HG03457 (cell line): ENCODE data around the gene NPM3.
A peak's percentile ranks its signal among the peaks of the same experiment; 100 is the strongest.

Source experiments
- ATAC-seq: cut with Tn5 transposase; IDR thresholded peaks from one replicate; pipeline ENCODE4 v1.9.1; 2021; ENCODE audit warnings: moderate number of reproducible peaks; ENCODE audit not compliant: unreplicated experiment

Gene NPM3

GRCh38 chr10:101782811-101783735 is at the start of gene NPM3:
NPM3 (minus strand) TSS chr10:101783446; CDS start chr10:101783390, 56 bp downstream.
- no peak for ATAC-seq

GRCh38 chr10:101832325-101832771 is 49.1 kb upstream of the NPM3 start:
- no peak for ATAC-seq

- no peak for ATAC-seq
Observed at GRCh38 chr10:101831169-101831811, 48.0 kb upstream of the NPM3 start.

GRCh38 chr10:101830322-101831168 is 47.3 kb upstream of the NPM3 start:
- peak; percentile 42 for ATAC-seq

- peak; percentile 3 for ATAC-seq
Observed at GRCh38 chr10:101829561-101830315, 46.5 kb upstream of the NPM3 start.

GRCh38 chr10:101828766-101829551 is 45.7 kb upstream of the NPM3 start:
- ATAC-seq, result no peak

- no peak for ATAC-seq
Observed at GRCh38 chr10:101827919-101828600, 44.8 kb upstream of the NPM3 start.

GRCh38 chr10:101826852-101827434 is 43.7 kb upstream of the NPM3 start:
- no peak for ATAC-seq

- ATAC-seq, result no peak
Observed at GRCh38 chr10:101824736-101825135, 41.5 kb upstream of the NPM3 start.

GRCh38 chr10:101818872-101819633 is 35.8 kb upstream of the NPM3 start:
- ATAC-seq, result no peak

GRCh38 chr10:101818119-101818871 is 35.0 kb upstream of the NPM3 start, which contains the start of gene OGA:
OGA (minus strand) TSS chr10:101818444; CDS start chr10:101818022, 422 bp downstream.
- peak; percentile 82 for ATAC-seq

- no peak for ATAC-seq
Observed at GRCh38 chr10:101817337-101818118, 34.3 kb upstream of the NPM3 start.

- no peak for ATAC-seq
Observed at GRCh38 chr10:101816913-101817336, 33.7 kb upstream of the NPM3 start.

- no peak for ATAC-seq
Observed at GRCh38 chr10:101816376-101816775, 33.1 kb upstream of the NPM3 start.

GRCh38 chr10:101814466-101815071 is 31.3 kb upstream of the NPM3 start:
- no peak for ATAC-seq

GRCh38 chr10:101812606-101813005 is 29.4 kb upstream of the NPM3 start:
- ATAC-seq, result no peak
